H9 (cell line): ENCODE measurements around the gene LIPC. TPM values are rescaled to one million over a fixed set of nuclear protein-coding genes. Genes with fewer than 3 reads are reported as not detected.

Experiments
- DNase-seq: peaks from one replicate; pipeline ENCODE4 v3.0.0-alpha.2; 2017
- H2AFZ ChIP-seq: one replicate; pipeline ENCODE4 v1.6.1; 2013; ENCODE audit warnings: mild to moderate bottlenecking, low read length, control low read depth, moderate library complexity
- H2AK5ac ChIP-seq: 2 replicates; pipeline ENCODE4 v1.6.1; 2013; ENCODE audit warnings: low read length, control low read depth, mixed read lengths; ENCODE audit not compliant: insufficient read length
- H2BK120ac ChIP-seq: one replicate; pipeline ENCODE4 v1.6.1; 2013; ENCODE audit warnings: low read depth, mild to moderate bottlenecking, low read length, control low read depth, inconsistent platforms; ENCODE audit not compliant: poor library complexity, severe bottlenecking
- H2BK12ac ChIP-seq: 2 replicates; pipeline ENCODE4 v1.6.1; 2013; ENCODE audit warnings: low read length, control low read depth, mixed read lengths, low read depth; ENCODE audit not compliant: insufficient read length
- H2BK15ac ChIP-seq: 2 replicates; pipeline ENCODE4 v1.6.1; 2013; ENCODE audit warnings: low read depth, low read length, control low read depth
- H2BK20ac ChIP-seq: one replicate; pipeline ENCODE4 v1.6.1; 2013; ENCODE audit warnings: low read depth, mild to moderate bottlenecking, low read length, control low read depth, inconsistent platforms; ENCODE audit not compliant: poor library complexity, severe bottlenecking
- H2BK5ac ChIP-seq: 2 replicates; pipeline ENCODE4 v1.6.1; 2013; ENCODE audit warnings: low read length, control low read depth, mixed read lengths; ENCODE audit not compliant: insufficient read length
- H3K14ac ChIP-seq: 2 replicates; pipeline ENCODE4 v1.6.1; 2013; ENCODE audit warnings: low read length, control low read depth; ENCODE audit not compliant: insufficient read depth
- H3K18ac ChIP-seq: 2 replicates; pipeline ENCODE4 v1.6.1; 2013; ENCODE audit warnings: low read depth, mild to moderate bottlenecking, mixed read lengths, low read length, control low read depth; ENCODE audit not compliant: insufficient read length
- H3K23ac ChIP-seq: 2 replicates; pipeline ENCODE4 v1.6.1; 2013; ENCODE audit warnings: low read length, control low read depth, mixed read lengths, low read depth; ENCODE audit not compliant: insufficient read length
- H3K23me2 ChIP-seq: 2 replicates; pipeline ENCODE4 v1.6.1; 2013; ENCODE audit warnings: low read depth, mild to moderate bottlenecking, mixed read lengths, low read length, control low read depth; ENCODE audit not compliant: insufficient read length, poor library complexity, severe bottlenecking
- H3K27ac ChIP-seq: 2 replicates; pipeline ENCODE4 v1.5.1; 2013; ENCODE audit warnings: low read length, control low read depth, mixed read lengths, low read depth; ENCODE audit not compliant: insufficient read length
- H3K27me3 ChIP-seq: 2 replicates; pipeline ENCODE4 v1.6.1; 2013; ENCODE audit warnings: low read length, control low read depth, inconsistent platforms; ENCODE audit not compliant: insufficient read depth
- H3K4ac ChIP-seq: 2 replicates; pipeline ENCODE4 v1.6.1; 2013; ENCODE audit warnings: low read depth, mild to moderate bottlenecking, control low read depth, inconsistent platforms, low read length, moderate library complexity
- H3K4me1 ChIP-seq: 2 replicates; pipeline ENCODE4 v1.6.1; 2013; ENCODE audit warnings: low read length, control low read depth, inconsistent platforms; ENCODE audit not compliant: insufficient read depth
- H3K4me2 ChIP-seq: 2 replicates; pipeline ENCODE4 v1.6.1; 2013; ENCODE audit warnings: low read length, control low read depth, mixed read lengths; ENCODE audit not compliant: insufficient read length, insufficient read depth
- H3K56ac ChIP-seq: 2 replicates; pipeline ENCODE4 v1.6.1; 2013; ENCODE audit warnings: low read depth, mild to moderate bottlenecking, mixed read lengths, low read length, control low read depth; ENCODE audit not compliant: insufficient read length
- H3K79me1 ChIP-seq: 2 replicates; pipeline ENCODE4 v1.6.1; 2013; ENCODE audit warnings: low read depth, mild to moderate bottlenecking, moderate library complexity, low read length, control low read depth, inconsistent platforms; ENCODE audit not compliant: insufficient read depth, poor library complexity, severe bottlenecking
- H3K79me2 ChIP-seq: 2 replicates; pipeline ENCODE4 v1.6.1; 2013; ENCODE audit warnings: low read length, control low read depth, inconsistent platforms; ENCODE audit not compliant: insufficient read depth
- H3K9ac ChIP-seq: 2 replicates; pipeline ENCODE4 v1.6.1; 2013; ENCODE audit warnings: low read length, control low read depth, mixed read lengths; ENCODE audit not compliant: insufficient read length; ENCODE audit errors: extremely low read depth
- H3K9me3 ChIP-seq: one replicate; pipeline ENCODE4 v1.6.1; 2013; ENCODE audit warnings: low read depth, low read length, inconsistent platforms; ENCODE audit not compliant: control insufficient read depth
- H3T11ph ChIP-seq: one replicate; pipeline ENCODE4 v1.6.1; 2013; ENCODE audit warnings: mild to moderate bottlenecking, low read length, control low read depth, inconsistent platforms
- H4K20me1 ChIP-seq: one replicate; pipeline ENCODE4 v1.6.1; 2013; ENCODE audit not compliant: control insufficient read depth, insufficient read length, insufficient read depth
- H4K5ac ChIP-seq: 2 replicates; pipeline ENCODE4 v1.6.1; 2013; ENCODE audit warnings: low read depth, mild to moderate bottlenecking, mixed read lengths, low read length, control low read depth; ENCODE audit not compliant: insufficient read length
- H4K8ac ChIP-seq: replicated peaks from 2 replicates; pipeline ENCODE4 v1.6.1; 2013; ENCODE audit warnings: low read length, control low read depth, mixed read lengths, low read depth; ENCODE audit not compliant: insufficient read length
- H4K91ac ChIP-seq: 2 replicates; pipeline ENCODE4 v1.6.1; 2013; ENCODE audit warnings: low read depth, mild to moderate bottlenecking, moderate library complexity, mixed read lengths, low read length, control low read depth; ENCODE audit not compliant: insufficient read length
- H3K27ac Mint-ChIP-seq, 3 experiments: 2 replicates in 2 of 3; 3 replicates in 1 of 3; pipeline ENCODE4 v1.8.0; 2020 to 2021; ENCODE audit warnings: mixed read lengths in 3 of 3, mild to moderate bottlenecking in 1 of 3, moderate library complexity in 1 of 3
- H3K27me3 Mint-ChIP-seq: 2 replicates; pipeline ENCODE4 v1.8.0; 2021; ENCODE audit warnings: low read depth, mild to moderate bottlenecking, moderate library complexity, mixed read lengths
- H3K36me3 Mint-ChIP-seq, 3 experiments: 2 replicates in 2 of 3; 3 replicates in 1 of 3; pipeline ENCODE4 v1.8.0; 2020 to 2021; ENCODE audit warnings: low read depth in 3 of 3, mixed read lengths in 3 of 3; ENCODE audit not compliant: insufficient read depth in 1 of 3
- H3K4me1 Mint-ChIP-seq, 2 experiments: 2 replicates each; pipeline ENCODE4 v1.8.0; 2020; ENCODE audit warnings: mixed read lengths in 2 of 2
- H3K4me3 Mint-ChIP-seq, 2 experiments: 2 replicates in 1 of 2; 3 replicates in 1 of 2; pipeline ENCODE4 v1.8.0; 2020 to 2021; ENCODE audit warnings: mild to moderate bottlenecking in 2 of 2, mixed read lengths in 2 of 2, moderate library complexity in 1 of 2
- H3K9me3 Mint-ChIP-seq, 2 experiments: 2 replicates in 1 of 2; 3 replicates in 1 of 2; pipeline ENCODE4 v1.8.0; 2020; ENCODE audit warnings: mild to moderate bottlenecking in 2 of 2, mixed read lengths in 2 of 2, moderate library complexity in 1 of 2
- WGBS: extraction: QIAGEN DNeasy Blood & Tissue Kit; methylation state at CpG from one replicate; pipeline ENCODE4 v1.1.7; 2013; ENCODE audit warnings: missing lambda C conversion rate, low lambda C conversion rate, mixed read lengths; ENCODE audit not compliant: insufficient read length; ENCODE audit errors: extremely low coverage; 5-methylcytosine and 5-hydroxymethylcytosine counted together
- total RNA-seq: library from RNA; stranded (reverse); gene quantifications from 2 replicates; pipeline ENCODE4 v1.2.1, GENCODE V29; 2021
- TF ChIP-seq, protein P1 (sequence below): fragments of 200-600 bp; sonication (generic); conservative IDR thresholded peaks from 3 replicates; pipeline ENCODE4 v1.8.0; 2021; ENCODE audit warnings: antibody characterized with exemption, mild to moderate bottlenecking

Gene LIPC
- total RNA-seq, 1 experiment from 2014 or later = not detected

DNA sequence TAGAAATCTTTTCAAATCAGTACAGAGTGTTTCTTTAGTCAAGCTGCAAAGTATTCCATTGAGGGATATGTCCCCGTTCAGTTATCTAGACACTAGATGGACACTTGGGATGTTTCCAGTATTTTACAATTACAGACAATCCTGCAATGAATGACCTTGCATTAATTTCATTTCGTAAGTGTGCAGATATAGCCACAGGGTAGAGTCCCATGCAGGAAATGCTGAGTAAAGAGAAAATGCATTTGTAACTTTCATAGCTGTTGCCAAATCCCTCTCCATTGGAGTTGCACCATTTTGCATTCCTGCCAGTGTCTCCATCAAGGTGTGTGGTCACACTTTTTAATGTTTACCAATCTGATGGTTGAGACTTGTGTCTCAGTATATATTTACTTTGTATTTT is 92.5 kb downstream of the LIPC start:
- Histone ChIP-seq H3K23ac (no peak overlapping the region), H3K27ac (no peak overlapping the region), H3K9me3 (no peaks in the 10 kb centered on the region), H2BK12ac (no peak overlapping the region), H3K9ac (no peak overlapping the region), H2BK120ac (no peak overlapping the region), H4K20me1 (no peaks in the 10 kb centered on the region), H3K4ac (no peak overlapping the region), H2BK5ac (no peak overlapping the region), H4K91ac (no peak overlapping the region), H3T11ph (no peak overlapping the region), H3K56ac (no peak overlapping the region), H3K79me1 (no peaks in the 10 kb centered on the region), H2BK20ac (no peak overlapping the region), H2BK15ac (no peak overlapping the region), H2AFZ (no peak overlapping the region), H3K18ac (no peak overlapping the region), H3K4me2 (no peak overlapping the region), H4K5ac (no peak overlapping the region), H3K27me3 (no peaks in the 10 kb centered on the region), H4K8ac (no peak overlapping the region), H2AK5ac (no peak overlapping the region), H3K14ac (no peak overlapping the region), H3K4me1 (peaks cover 3% of the 10 kb centered on the region; the same call in 1 of the 2 replicates), H3K79me2 (no peaks in the 10 kb centered on the region), H3K23me2 (no peaks in the 10 kb centered on the region)
- no peak overlapping the region for H3K4me3 Mint-ChIP-seq
- no peak overlapping the region for H3K27ac Mint-ChIP-seq
- peaks cover 17 to 20% of the 10 kb centered on the region in 2 experiments for H3K4me1 Mint-ChIP-seq
- TF ChIP-seq, protein P1, sequence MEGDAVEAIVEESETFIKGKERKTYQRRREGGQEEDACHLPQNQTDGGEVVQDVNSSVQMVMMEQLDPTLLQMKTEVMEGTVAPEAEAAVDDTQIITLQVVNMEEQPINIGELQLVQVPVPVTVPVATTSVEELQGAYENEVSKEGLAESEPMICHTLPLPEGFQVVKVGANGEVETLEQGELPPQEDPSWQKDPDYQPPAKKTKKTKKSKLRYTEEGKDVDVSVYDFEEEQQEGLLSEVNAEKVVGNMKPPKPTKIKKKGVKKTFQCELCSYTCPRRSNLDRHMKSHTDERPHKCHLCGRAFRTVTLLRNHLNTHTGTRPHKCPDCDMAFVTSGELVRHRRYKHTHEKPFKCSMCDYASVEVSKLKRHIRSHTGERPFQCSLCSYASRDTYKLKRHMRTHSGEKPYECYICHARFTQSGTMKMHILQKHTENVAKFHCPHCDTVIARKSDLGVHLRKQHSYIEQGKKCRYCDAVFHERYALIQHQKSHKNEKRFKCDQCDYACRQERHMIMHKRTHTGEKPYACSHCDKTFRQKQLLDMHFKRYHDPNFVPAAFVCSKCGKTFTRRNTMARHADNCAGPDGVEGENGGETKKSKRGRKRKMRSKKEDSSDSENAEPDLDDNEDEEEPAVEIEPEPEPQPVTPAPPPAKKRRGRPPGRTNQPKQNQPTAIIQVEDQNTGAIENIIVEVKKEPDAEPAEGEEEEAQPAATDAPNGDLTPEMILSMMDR = no peak
- H3K9me3 Mint-ChIP-seq = no peaks in the 10 kb centered on the region
- DNase-seq = no peak
- no peaks in the 10 kb centered on the region; the same call in 1 of the 2 replicates for H3K27me3 Mint-ChIP-seq
- H3K36me3 Mint-ChIP-seq = no peaks in the 10 kb centered on the region
- WGBS = no CpG with 5 or more reads among the region's 2 CpGs
